ENCODE results near the gene LHX5. TPM values are rescaled to one million over a fixed set of nuclear protein-coding genes. Genes with fewer than 3 reads are reported as not detected.

LHX5 gene
- total and polyA plus RNA-seq, 4 donors: not detected

- peak overlapping the region in 2 of 3 donors; percentile 18 to 41 for H3K4me3 ChIP-seq (ENCODE audit: low read depth in 1 of 3, low read length in 3 of 3)
- no peak for DNase-seq (ENCODE audit: low spot score)
These were observed 4.5 kb downstream of the LHX5 start for GRCh38 chr12:113467142-113467501.

More at GRCh38 chr12:113467142-113467501, 4.5 kb downstream of the LHX5 start:
- Histone ChIP-seq H3K9me3 (ENCODE audit: control insufficient read depth in 4 of 4, low read length in 3 of 4) (no peaks in the 10 kb centered on the region), H3K4me1 (ENCODE audit: control insufficient read depth in 4 of 4, insufficient read depth in 4 of 4, low read length in 3 of 4) (peaks cover 16 to 48% (median 30%) of the 10 kb centered on the region in 4 donors), H3K36me3 (ENCODE audit: control insufficient read depth in 4 of 4, insufficient read depth in 3 of 4, low read depth in 1 of 4, low read length in 3 of 4) (no peaks in the 10 kb centered on the region), H3K9ac (ENCODE audit: low read depth in 1 of 2, low read length in 2 of 2) (no peak overlapping the region), H3K27ac (ENCODE audit: low read depth in 1 of 2, low read length in 2 of 2) (no peak overlapping the region), H3K27me3 (ENCODE audit: control insufficient read depth in 4 of 4, insufficient read depth in 4 of 4, low read length in 3 of 4) (peaks cover 18 to 57% (median 28%) of the 10 kb centered on the region in 4 donors)
- TF ChIP-seq REST (IDR thresholded peaks at IDR 0.05): no peak
- TF ChIP-seq RXRA (IDR thresholded peaks at IDR 0.05): no peak
- TF ChIP-seq MAX (IDR thresholded peaks at IDR 0.05): no peak
- no peak for TF ChIP-seq ATF3 (IDR thresholded peaks at IDR 0.05)
- no peak for TF ChIP-seq RAD21 (IDR thresholded peaks at IDR 0.05)
- no peak for TF ChIP-seq EGR1 (IDR thresholded peaks at IDR 0.05; ENCODE audit: low read depth in 2 of 2)
- TF ChIP-seq GABPA (IDR thresholded peaks at IDR 0.05 in 1 of 2, conservative IDR thresholded peaks at IDR 0.05 in 1 of 2): no peak
- no peak for TF ChIP-seq ZBTB33 (IDR thresholded peaks at IDR 0.05)
- TF ChIP-seq TAF1 (conservative IDR thresholded peaks at IDR 0.05): no peak
- no peak for TF ChIP-seq SP1 (IDR thresholded peaks at IDR 0.05)
- no peak for TF ChIP-seq HNF4G (IDR thresholded peaks at IDR 0.05)
- no peak for TF ChIP-seq FOXA2 (IDR thresholded peaks at IDR 0.05)
- no peak for TF ChIP-seq NR2F2 (IDR thresholded peaks at IDR 0.05)
- no peak for TF ChIP-seq FOXA1 (IDR thresholded peaks at IDR 0.05)
- TF ChIP-seq JUND (IDR thresholded peaks at IDR 0.05): no peak
- TF ChIP-seq CTCF (IDR thresholded peaks at IDR 0.05; ENCODE audit: low read depth, low read length, missing input control): no peak
- no peak for TF ChIP-seq YY1 (IDR thresholded peaks at IDR 0.05)
- no peak for TF ChIP-seq HNF4A (conservative IDR thresholded peaks at IDR 0.05)
- 5% methylated on average over 31 of the region's 31 CpGs for WGBS
